GM13976 (cell line): ENCODE data around the gene LPP.

ENCODE experiments used
- DNase-seq: peaks from one replicate; pipeline ENCODE4 v3.0.0; 2012; ENCODE audit warnings: low spot score
- in situ Hi-C: fragments of 300-500 bp; cut with MboI; formaldehyde crosslinking; loops from one replicate; pipeline ENCODE4 v1.12.0; 2022; ENCODE audit warnings: low sequenced_read_pairs, mixed read lengths, inconsistent platforms; ENCODE audit not compliant: unreplicated experiment
- TF ChIP-seq, protein P1 (sequence below): IDR thresholded peaks from 2 replicates; pipeline ENCODE4 v1.5.1; 2012; ENCODE audit warnings: borderline replicate concordance, mild to moderate bottlenecking; ENCODE audit not compliant: insufficient read depth; ENCODE audit errors: extremely low read depth, missing control alignments, control extremely low read depth

LPP gene

DNA sequence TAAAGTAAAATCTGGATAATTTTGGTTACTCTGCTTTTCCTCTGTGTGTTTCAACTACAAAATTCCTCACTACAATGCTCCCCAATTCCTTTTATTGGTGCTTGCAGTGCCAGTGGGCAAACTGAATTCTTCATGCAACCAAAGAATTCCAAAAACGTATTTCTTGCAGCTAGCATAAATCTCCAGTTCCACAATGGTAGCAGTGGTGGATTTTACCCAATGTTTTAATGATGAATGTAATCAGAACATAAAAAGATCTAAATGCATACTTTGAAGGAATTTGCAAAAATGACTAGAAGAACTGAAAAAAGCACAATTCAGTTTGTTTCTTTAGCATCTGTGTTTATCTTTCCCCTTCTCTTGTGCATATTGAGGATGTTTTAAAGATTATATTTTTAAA lies 658.2 kb downstream of the LPP start:
- TF ChIP-seq, protein P1, sequence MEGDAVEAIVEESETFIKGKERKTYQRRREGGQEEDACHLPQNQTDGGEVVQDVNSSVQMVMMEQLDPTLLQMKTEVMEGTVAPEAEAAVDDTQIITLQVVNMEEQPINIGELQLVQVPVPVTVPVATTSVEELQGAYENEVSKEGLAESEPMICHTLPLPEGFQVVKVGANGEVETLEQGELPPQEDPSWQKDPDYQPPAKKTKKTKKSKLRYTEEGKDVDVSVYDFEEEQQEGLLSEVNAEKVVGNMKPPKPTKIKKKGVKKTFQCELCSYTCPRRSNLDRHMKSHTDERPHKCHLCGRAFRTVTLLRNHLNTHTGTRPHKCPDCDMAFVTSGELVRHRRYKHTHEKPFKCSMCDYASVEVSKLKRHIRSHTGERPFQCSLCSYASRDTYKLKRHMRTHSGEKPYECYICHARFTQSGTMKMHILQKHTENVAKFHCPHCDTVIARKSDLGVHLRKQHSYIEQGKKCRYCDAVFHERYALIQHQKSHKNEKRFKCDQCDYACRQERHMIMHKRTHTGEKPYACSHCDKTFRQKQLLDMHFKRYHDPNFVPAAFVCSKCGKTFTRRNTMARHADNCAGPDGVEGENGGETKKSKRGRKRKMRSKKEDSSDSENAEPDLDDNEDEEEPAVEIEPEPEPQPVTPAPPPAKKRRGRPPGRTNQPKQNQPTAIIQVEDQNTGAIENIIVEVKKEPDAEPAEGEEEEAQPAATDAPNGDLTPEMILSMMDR: no peak
- DNase-seq: no peak

DNA sequence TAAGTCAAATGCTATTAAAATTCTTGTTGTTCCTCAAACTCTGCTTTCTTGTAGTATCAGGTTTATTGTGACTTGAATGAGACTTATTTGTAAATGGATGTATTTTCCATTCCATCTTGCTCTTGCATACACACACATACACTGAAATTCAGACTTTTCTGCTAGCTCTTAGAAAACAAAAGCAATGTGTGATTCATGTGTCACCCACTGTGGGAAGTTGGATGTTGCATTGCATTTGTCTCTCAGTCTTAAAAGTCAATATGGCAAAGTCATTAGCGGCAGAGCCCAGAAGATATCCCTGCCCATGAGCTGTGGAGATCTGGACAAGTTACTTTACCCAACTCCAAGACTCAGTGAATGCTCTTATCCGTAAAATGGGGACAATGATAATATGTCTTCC lies 660.6 kb downstream of the LPP start:
- TF ChIP-seq, protein P1: no peak
- in situ Hi-C loops: no loop called here
- no peak for DNase-seq

More for the DNA sequence above, 658.2 kb downstream of the LPP start:
- in situ Hi-C loops: no loop called here

DNA sequence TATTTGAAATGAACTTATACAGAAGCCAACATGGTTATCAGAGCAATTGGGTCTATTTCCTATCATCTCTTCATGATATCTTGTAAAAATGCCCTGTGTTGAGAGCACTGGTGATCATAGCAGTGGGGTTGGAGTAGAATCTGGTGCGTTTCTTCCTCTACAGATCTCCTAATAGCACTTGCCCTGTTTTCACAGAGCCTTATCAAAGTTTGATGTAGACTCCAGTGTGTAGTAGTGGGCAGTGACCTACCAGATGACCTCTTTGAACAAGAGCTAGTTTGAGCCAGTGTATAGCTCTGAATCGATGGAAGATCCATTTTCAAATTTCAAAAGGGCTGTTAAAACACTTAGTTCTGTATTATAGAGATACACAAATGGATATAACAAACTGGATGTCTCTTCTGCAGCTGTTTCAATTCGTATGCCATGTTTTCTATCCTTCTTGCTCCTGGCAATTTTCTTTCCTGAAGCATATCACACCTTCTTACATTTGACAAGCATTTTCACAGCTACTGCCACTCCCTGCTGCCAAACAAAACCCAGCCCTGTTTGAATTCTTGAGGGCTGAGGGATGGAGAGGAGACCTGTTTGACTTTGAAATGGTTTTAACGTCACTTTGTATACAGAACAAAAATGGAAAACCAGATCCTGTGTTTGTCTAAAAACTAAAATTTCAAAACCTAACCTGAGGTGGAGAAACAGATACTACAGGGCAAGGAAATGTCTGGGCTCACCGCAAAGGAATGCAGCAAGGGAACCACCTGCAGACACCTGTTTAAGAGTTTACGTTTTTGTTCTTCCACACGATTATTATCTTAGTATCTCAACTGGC lies 663.4 kb downstream of the LPP start:
- in situ Hi-C loops: no loop called here
- TF ChIP-seq, protein P1: no peak
- no peak for DNase-seq

- TF ChIP-seq, protein P1: no peak
- DNase-seq: no peak
- in situ Hi-C loops: no loop called here
These were observed 663.9 kb downstream of the LPP start for GRCh38 chr3:188817935-188818269.

GRCh38 chr3:188818282-188818681 lies 664.3 kb downstream of the LPP start:
- TF ChIP-seq, protein P1: no peak
- DNase-seq: no peak
- in situ Hi-C loops: no loop called here

- DNase-seq: no peak
- in situ Hi-C loops: no loop called here
- TF ChIP-seq, protein P1: no peak
These were observed 666.0 kb downstream of the LPP start for GRCh38 chr3:188819939-188820338.
